HG03521 (cell line): ENCODE data around the gene ABLIM1.
"Not testable (repeated sequence)": the region's sequence is repeated elsewhere in the genome, so short reads cannot be mapped to it uniquely, and the experiment has no call there.

ENCODE experiments used
- ATAC-seq: cut with Tn5 transposase; IDR thresholded peaks from one replicate; pipeline ENCODE4 v1.9.1; 2021; ENCODE audit warnings: mild to moderate bottlenecking, moderate library complexity; ENCODE audit not compliant: unreplicated experiment

The ABLIM1 gene

GRCh38 chr10:114658175-114658574 lies at the start of gene ABLIM1:
Gene ABLIM1 (minus strand): TSS chr10:114658275. CDS start chr10:114658200, 75 bp downstream.
- no peak for ATAC-seq

DNA sequence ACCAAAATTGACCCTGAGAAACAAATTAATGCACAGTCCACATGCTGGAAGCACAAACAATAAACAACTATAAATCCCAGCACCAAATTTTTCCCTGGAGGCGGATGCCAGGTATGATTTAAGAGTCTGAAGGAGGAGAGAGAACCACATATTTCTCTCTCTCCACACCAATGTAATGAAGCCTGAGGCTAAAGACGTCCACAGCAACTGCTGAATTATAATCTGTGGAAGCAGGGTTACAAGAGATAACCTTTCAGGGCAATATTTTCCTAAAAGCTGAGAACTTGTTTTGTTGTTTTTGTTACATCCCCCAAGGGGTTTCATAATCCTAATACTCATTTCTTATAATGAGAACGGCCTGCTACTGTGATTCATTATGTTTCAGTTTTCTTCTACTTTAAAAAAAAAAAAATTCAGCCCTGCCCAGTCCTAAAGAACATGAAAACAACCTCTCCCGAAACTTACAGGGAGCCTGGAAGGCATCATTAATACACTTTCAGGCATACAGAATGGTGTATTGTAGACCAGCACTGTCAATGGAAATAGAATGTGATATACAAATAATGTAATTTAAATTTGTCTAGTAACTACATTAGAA lies 48.5 kb upstream of the ABLIM1 start:
- no peak for ATAC-seq

GRCh38 chr10:114704679-114705078 lies 46.6 kb upstream of the ABLIM1 start:
- ATAC-seq = no peak

GRCh38 chr10:114703377-114704107 lies 45.5 kb upstream of the ABLIM1 start:
- ATAC-seq = no peak

DNA sequence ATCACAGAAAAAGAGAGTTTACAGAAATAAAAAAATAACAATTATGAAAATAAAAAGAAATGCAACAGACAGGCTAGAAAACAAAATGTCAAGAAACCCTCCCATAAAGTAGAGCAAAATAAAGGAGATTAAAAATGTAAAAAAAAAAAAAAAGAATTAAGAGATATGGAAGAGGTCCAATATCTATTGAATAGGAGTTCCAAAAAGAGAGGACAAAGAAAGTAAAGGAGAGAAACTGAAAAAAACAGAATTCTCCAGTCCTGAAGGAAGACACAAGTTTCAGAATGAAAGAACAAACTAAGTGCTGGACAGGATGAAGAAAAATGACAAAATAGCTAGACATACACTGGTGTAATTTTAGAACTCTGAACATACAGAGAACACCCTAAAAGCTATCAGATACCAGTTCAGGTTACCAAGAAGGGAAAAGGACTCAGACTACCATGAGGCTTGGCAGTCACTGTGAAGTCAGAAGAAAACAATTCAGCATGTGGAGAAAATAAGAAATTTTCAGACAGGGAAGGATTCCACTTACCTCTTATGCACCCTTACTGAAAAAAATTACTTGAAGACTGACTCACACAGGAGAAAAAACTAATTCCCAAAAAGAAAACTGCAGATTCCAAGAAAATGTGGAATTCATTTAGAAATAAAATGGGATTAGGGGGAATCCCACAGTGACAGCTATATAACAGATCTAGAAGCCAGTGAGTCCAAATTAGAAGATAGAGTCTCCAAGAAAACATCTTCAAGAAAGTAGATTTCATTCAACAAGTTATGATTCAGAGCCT lies 40.4 kb upstream of the ABLIM1 start:
- no peak for ATAC-seq

GRCh38 chr10:114697061-114697598 lies 39.1 kb upstream of the ABLIM1 start:
- no peak for ATAC-seq

DNA sequence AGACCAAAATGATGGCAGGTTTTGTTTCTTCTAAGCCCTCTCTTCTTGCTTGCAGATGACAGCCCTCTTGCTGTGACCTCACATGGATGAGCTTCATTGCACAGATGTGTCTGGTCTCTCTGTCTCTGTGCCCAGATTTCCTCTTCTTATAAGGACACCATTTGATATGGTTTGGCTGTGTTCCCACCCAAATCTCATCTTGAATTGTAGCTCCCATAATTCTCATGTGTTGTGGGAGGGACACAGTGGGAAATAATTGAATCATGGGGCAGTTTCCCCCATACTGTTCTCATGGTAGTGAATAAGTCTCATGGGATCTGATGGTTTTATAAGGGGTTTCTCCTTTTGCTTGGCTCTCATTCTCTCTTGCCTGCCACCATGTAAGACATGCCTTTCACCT lies 38.2 kb upstream of the ABLIM1 start:
- not testable (repeated sequence) for ATAC-seq

DNA sequence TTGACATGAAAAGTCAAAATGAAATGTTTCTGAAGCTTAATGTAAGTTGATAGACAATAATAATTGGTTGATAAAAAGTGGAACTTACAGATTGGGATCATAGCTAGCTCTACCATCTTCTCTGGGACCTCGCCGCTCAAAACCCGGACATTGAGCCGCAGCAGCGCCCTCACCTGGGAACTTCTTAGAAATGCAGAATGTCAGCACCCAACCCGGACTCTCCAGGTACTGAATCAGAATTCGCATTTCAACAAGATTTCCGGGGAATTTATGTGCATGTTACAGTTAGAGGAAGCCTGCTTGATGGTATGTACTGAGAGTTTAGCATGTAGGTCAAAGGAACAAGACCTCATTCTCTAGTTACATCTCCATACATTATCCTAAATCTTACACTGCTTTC lies 36.7 kb upstream of the ABLIM1 start:
- ATAC-seq = no peak

GRCh38 chr10:114694062-114694461 lies 36.0 kb upstream of the ABLIM1 start:
- no peak for ATAC-seq

DNA sequence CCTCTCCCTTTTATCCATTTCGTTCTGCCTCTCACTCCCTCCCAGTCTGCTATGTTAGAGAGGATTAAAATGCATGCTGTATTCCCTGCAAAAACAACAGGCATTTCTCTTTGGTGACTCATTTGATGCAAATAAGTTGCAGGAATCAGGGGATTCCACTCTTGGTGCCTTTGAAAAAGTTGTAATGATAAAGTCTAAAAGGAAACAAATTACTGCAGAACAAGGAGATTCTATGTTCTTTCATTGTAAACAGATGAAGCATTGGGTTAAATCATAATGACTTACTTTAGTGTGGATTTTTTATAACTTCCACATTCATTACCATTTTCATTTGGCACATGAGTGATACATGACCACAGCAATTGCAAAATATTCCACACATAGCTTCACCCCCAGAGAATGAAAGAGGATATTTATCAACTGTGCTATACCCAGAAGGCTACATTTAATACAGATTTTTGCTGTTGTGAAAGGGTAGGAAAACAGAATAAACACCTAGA lies 33.4 kb upstream of the ABLIM1 start:
- ATAC-seq = no peak

DNA sequence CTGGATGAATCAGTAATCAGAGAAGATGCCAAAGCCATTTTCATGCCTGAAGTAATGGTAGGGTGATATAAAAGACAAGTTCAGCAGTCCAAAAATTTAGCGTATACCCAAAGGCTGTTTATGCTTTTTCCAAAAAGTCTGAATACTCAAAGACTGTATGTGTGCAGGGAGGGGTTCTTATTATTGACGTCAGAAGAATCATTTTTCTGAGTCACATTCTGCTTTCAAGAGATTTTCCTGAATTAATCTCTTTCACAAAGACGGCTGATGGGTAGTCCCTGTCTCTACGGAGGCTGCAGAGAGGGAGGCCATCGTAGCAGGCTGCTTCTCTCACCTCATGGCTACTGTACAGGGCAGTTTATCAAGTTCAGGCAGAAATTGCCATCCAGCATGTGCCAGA lies 30.7 kb upstream of the ABLIM1 start:
- no peak for ATAC-seq

GRCh38 chr10:114687459-114687858 lies 29.4 kb upstream of the ABLIM1 start:
- ATAC-seq = no peak

- ATAC-seq = no peak
These were observed 27.9 kb upstream of the ABLIM1 start for GRCh38 chr10:114686013-114686412.

DNA sequence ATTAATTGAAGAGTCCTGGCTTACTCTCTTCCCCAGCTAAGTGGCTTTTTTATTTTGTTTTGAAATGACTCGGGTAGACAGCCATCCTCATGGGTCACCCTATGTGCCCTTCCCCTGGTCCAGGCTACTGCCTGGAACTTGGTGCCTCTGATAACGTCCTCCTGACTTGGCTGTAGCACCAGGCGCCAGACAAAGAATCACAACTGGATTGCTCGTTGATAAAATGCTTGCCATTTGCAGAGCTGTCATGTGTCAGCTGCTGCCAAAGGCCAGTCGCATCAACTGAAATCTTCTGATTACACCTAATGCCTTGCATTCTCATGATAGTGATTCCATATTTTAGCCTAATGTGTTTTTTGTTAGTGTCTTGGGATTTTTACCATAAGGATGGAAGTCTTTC lies 27.4 kb upstream of the ABLIM1 start:
- no peak for ATAC-seq

DNA sequence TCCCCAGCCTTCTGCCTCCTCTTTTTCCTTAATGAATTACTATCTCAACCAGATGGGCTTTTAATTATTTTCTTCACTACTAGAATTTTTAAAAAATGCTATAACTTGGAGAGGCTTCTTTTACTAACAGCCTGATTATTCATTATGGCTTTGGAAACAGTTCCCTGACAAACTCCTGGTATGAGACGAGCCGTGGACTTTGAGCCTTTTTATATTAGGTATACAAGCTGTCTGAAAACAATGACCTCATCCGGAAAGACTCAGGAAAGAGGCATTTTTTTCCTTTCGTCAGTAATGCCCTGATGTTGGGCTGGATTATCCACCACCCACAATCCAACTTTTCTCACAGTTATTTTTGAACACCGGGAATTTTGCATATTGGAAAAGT lies 26.7 kb upstream of the ABLIM1 start:
- no peak for ATAC-seq

- no peak for ATAC-seq
These were observed 26.2 kb upstream of the ABLIM1 start for GRCh38 chr10:114684084-114684821.

- ATAC-seq = no peak
These were observed 25.5 kb upstream of the ABLIM1 start for GRCh38 chr10:114683593-114683992.

- ATAC-seq = no peak
These were observed 25.1 kb upstream of the ABLIM1 start for GRCh38 chr10:114683162-114683561.

- ATAC-seq = no peak
These were observed 24.5 kb upstream of the ABLIM1 start for GRCh38 chr10:114682532-114682931.

- no peak for ATAC-seq
These were observed 24.0 kb upstream of the ABLIM1 start for GRCh38 chr10:114682121-114682520.

DNA sequence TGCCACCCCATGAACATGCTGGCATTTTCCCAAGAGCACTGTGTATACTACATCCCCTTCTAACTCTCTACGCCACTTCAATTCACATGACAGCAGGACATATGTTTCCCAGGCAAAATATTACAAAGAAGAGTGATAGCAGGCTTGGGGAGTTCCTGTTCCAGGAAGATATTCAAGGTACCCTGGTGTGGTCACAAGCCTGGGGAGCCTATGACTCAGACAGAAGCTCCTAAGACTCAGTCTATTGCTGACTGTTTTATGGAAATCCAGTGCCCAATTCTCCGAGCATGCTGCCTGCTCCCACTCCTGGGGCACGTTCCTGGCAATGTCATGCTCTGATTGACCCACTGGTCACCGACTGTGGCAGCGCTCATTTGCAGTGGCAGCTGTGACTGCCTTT lies 23.5 kb upstream of the ABLIM1 start:
- no peak for ATAC-seq
